ENCODE measurements around the gene SNTA1. TPM values are rescaled to one million over a fixed set of nuclear protein-coding genes. Genes with fewer than 3 reads are reported as not detected.
"Not testable (repeated sequence)": the region's sequence is repeated elsewhere in the genome, so short reads cannot be mapped to it uniquely, and the experiment has no call there.

SNTA1 gene
- total RNA-seq, 1 donor from 2014 or later = 68.1 TPM

DNA sequence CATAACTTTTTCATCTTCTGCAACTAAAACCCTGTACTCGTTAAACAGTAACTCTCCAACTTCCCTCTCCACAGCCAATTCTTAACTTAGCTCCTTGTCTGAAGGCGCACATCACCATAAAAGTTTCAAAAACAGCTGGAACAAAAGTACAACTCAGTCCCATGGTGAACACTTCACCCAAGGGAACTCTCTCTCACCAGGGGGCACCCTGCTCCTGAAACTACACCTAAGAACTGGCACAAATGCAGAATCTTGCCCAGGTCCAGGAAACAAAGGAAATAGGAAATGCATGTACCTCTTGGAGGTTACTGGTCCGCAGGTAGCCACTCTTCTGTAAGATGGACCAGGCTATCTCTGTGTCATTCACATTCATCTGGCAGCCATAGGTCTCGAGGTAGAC lies 48.8 kb downstream of the SNTA1 start:
- DNase-seq (ENCODE audit: low spot score) = no peak
- TF ChIP-seq, protein P1, sequence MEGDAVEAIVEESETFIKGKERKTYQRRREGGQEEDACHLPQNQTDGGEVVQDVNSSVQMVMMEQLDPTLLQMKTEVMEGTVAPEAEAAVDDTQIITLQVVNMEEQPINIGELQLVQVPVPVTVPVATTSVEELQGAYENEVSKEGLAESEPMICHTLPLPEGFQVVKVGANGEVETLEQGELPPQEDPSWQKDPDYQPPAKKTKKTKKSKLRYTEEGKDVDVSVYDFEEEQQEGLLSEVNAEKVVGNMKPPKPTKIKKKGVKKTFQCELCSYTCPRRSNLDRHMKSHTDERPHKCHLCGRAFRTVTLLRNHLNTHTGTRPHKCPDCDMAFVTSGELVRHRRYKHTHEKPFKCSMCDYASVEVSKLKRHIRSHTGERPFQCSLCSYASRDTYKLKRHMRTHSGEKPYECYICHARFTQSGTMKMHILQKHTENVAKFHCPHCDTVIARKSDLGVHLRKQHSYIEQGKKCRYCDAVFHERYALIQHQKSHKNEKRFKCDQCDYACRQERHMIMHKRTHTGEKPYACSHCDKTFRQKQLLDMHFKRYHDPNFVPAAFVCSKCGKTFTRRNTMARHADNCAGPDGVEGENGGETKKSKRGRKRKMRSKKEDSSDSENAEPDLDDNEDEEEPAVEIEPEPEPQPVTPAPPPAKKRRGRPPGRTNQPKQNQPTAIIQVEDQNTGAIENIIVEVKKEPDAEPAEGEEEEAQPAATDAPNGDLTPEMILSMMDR (IDR thresholded peaks at IDR 0.05) = peak; percentile 45
- Mint-ChIP-seq H3K36me3 (ENCODE audit: low read depth) (peaks cover 21% of the 10 kb centered on the region), H3K4me3 (ENCODE audit: unreplicated experiment) (no peak overlapping the region), H3K27ac (ENCODE audit: unreplicated experiment) (no peak overlapping the region), H3K9me3 (ENCODE audit: low read depth) (no peaks in the 10 kb centered on the region), H3K4me1 (ENCODE audit: low read depth) (peaks cover 19% of the 10 kb centered on the region), H3K27me3 (ENCODE audit: low read depth) (no peaks in the 10 kb centered on the region)

- no peak overlapping the region for H3K27ac Mint-ChIP-seq (ENCODE audit: unreplicated experiment)
- H3K36me3 Mint-ChIP-seq (ENCODE audit: low read depth) = peaks cover 24% of the 10 kb centered on the region
- TF ChIP-seq, protein P1 (IDR thresholded peaks at IDR 0.05) = no peak
- no peaks in the 10 kb centered on the region for H3K27me3 Mint-ChIP-seq (ENCODE audit: low read depth)
- H3K4me1 Mint-ChIP-seq (ENCODE audit: low read depth) = peaks cover 14% of the 10 kb centered on the region
- no peaks in the 10 kb centered on the region for H3K9me3 Mint-ChIP-seq (ENCODE audit: low read depth)
- H3K4me3 Mint-ChIP-seq (ENCODE audit: unreplicated experiment) = no peak overlapping the region
- no peak for DNase-seq (ENCODE audit: low spot score)
Measured at GRCh38 chr20:33393609-33394008, 50.0 kb downstream of the SNTA1 start.

DNA sequence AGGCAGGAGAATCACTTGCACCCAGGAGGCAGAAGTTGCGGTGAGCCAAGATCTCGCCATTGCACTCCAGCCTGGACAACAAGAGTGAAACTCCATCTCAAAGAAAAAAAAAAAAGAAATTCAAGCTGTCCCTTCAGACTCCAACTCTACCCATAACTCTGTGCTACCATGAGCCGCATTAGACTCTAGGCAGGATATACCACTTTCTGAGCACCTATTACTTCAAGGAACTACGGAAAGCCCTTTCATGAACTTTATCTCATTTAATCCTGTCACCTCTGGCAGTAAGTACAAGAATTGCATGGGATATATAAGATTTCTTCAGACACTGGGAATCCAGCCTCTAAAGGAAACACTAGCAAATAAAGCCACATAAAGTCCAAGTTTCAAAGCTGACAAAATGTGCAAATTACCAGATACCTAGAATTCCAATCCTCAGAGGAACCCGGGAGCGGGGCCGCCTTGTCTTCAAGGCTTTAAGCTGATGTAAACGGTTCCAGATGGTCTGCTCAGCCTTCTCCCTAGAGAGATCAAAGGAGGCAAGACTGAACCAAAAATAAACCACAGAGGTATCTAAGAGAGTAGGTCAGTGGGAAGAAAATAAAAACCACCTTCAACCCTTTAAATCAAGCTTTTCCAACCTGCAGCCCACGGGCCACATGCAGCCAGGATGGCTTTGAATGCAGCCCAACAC lies 51.7 kb downstream of the SNTA1 start:
- Mint-ChIP-seq H3K9me3 (ENCODE audit: low read depth) (no peaks in the 10 kb centered on the region), H3K36me3 (ENCODE audit: low read depth) (peaks cover 24% of the 10 kb centered on the region), H3K27ac (ENCODE audit: unreplicated experiment) (peak overlapping the region; percentile 58), H3K4me3 (ENCODE audit: unreplicated experiment) (no peak overlapping the region), H3K4me1 (ENCODE audit: low read depth) (peaks cover 17% of the 10 kb centered on the region), H3K27me3 (ENCODE audit: low read depth) (no peaks in the 10 kb centered on the region)
- DNase-seq (ENCODE audit: low spot score) = no peak
- TF ChIP-seq, protein P1 (IDR thresholded peaks at IDR 0.05) = no peak

- H3K27ac Mint-ChIP-seq (ENCODE audit: unreplicated experiment); DNase-seq (ENCODE audit: low spot score); H3K9me3 Mint-ChIP-seq (ENCODE audit: low read depth); H3K4me3 Mint-ChIP-seq (ENCODE audit: unreplicated experiment); H3K27me3 Mint-ChIP-seq (ENCODE audit: low read depth): not testable (repeated sequence)
- Mint-ChIP-seq H3K36me3 (ENCODE audit: low read depth) (peaks cover 29% of the 10 kb centered on the region), H3K4me1 (ENCODE audit: low read depth) (peaks cover 17% of the 10 kb centered on the region)
Measured at GRCh38 chr20:33389326-33389725, 54.2 kb downstream of the SNTA1 start.

- Mint-ChIP-seq H3K4me3 (ENCODE audit: unreplicated experiment) (no peak overlapping the region), H3K27me3 (ENCODE audit: low read depth) (no peaks in the 10 kb centered on the region), H3K36me3 (ENCODE audit: low read depth) (peaks cover 27% of the 10 kb centered on the region), H3K9me3 (ENCODE audit: low read depth) (no peaks in the 10 kb centered on the region), H3K27ac (ENCODE audit: unreplicated experiment) (no peak overlapping the region), H3K4me1 (ENCODE audit: low read depth) (peaks cover 17% of the 10 kb centered on the region)
- no peak for DNase-seq (ENCODE audit: low spot score)
- TF ChIP-seq, protein P1 (IDR thresholded peaks at IDR 0.05) = no peak
Measured at GRCh38 chr20:33388268-33388667, 55.3 kb downstream of the SNTA1 start.

GRCh38 chr20:33387177-33387576 lies 56.4 kb downstream of the SNTA1 start:
- peaks cover 27% of the 10 kb centered on the region for H3K36me3 Mint-ChIP-seq (ENCODE audit: low read depth)
- no peak overlapping the region for H3K4me3 Mint-ChIP-seq (ENCODE audit: unreplicated experiment)
- peaks cover 10% of the 10 kb centered on the region for H3K4me1 Mint-ChIP-seq (ENCODE audit: low read depth)
- H3K27ac Mint-ChIP-seq (ENCODE audit: unreplicated experiment) = no peak overlapping the region
- TF ChIP-seq, protein P1 (IDR thresholded peaks at IDR 0.05) = no peak
- H3K9me3 Mint-ChIP-seq (ENCODE audit: low read depth) = no peaks in the 10 kb centered on the region
- H3K27me3 Mint-ChIP-seq (ENCODE audit: low read depth) = no peaks in the 10 kb centered on the region
- no peak for DNase-seq (ENCODE audit: low spot score)

All from chondrocyte (in vitro differentiated cells).